Uterus (tissue), 2 donors: ENCODE data around the gene CDC42EP3.

ENCODE experiments used
- POLR2A ChIP-seq, 2 donors: fragments of 450-650 bp; IDR thresholded peaks; one replicate each; pipeline ENCODE4 v1.6.1; 2016; ENCODE audit warnings: antibody characterized with exemption in 2 of 2, mild to moderate bottlenecking in 1 of 2, moderate library complexity in 1 of 2
- TF ChIP-seq, protein P1 (sequence below), 4 experiments: fragments of 200-600 bp in 2 of 4; fragments of 450-650 bp in 2 of 4; sonication (generic) in 2 of 4; IDR thresholded peaks; one replicate each; pipeline ENCODE4 v1.5.1; 2016 to 2019; ENCODE audit warnings: antibody characterized with exemption in 4 of 4, mild to moderate bottlenecking in 2 of 4, moderate library complexity in 1 of 4

DNA sequence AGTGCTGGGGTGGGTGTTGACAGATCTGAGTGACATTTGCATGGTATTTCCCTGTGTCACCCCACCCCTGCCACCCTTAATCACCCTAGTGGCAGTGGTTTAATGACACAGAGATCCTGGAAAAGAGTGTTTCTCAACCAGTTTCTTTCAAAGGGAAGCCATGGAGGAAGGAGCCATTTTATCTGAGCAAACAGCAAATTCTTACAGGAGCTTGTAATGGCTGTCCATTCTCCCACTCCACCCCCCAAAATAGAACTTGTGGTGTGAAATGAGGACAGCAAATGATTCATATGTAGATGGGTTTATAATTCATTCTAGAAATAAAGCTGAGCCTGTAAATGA lies 51.5 kb downstream of the CDC42EP3 start:
- TF ChIP-seq, protein P1, sequence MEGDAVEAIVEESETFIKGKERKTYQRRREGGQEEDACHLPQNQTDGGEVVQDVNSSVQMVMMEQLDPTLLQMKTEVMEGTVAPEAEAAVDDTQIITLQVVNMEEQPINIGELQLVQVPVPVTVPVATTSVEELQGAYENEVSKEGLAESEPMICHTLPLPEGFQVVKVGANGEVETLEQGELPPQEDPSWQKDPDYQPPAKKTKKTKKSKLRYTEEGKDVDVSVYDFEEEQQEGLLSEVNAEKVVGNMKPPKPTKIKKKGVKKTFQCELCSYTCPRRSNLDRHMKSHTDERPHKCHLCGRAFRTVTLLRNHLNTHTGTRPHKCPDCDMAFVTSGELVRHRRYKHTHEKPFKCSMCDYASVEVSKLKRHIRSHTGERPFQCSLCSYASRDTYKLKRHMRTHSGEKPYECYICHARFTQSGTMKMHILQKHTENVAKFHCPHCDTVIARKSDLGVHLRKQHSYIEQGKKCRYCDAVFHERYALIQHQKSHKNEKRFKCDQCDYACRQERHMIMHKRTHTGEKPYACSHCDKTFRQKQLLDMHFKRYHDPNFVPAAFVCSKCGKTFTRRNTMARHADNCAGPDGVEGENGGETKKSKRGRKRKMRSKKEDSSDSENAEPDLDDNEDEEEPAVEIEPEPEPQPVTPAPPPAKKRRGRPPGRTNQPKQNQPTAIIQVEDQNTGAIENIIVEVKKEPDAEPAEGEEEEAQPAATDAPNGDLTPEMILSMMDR (IDR thresholded peaks at IDR 0.05) = no peak
- no peak for TF ChIP-seq POLR2A (IDR thresholded peaks at IDR 0.05)
